Mammary epithelial cell (primary cell): Measurements from ENCODE around the gene SMAD5.

Source experiments
- EZH2 ChIP-seq: IDR thresholded peaks from 2 replicates; pipeline ENCODE4 v1.6.1; 2012; ENCODE audit warnings: low read length, inconsistent platforms, borderline replicate concordance
- TF ChIP-seq, protein P1 (sequence below), 2 donors: IDR thresholded peaks in 1 of 2; conservative IDR thresholded peaks in 1 of 2; 2 replicates each; pipeline ENCODE4 v1.5.1; 2011 to 2012; ENCODE audit warnings: inconsistent platforms in 2 of 2, low read length in 2 of 2, mild to moderate bottlenecking in 2 of 2, control low read depth in 1 of 2, low read depth in 1 of 2; ENCODE audit not compliant: insufficient read depth in 1 of 2; ENCODE audit errors: extremely low read depth in 1 of 2

DNA sequence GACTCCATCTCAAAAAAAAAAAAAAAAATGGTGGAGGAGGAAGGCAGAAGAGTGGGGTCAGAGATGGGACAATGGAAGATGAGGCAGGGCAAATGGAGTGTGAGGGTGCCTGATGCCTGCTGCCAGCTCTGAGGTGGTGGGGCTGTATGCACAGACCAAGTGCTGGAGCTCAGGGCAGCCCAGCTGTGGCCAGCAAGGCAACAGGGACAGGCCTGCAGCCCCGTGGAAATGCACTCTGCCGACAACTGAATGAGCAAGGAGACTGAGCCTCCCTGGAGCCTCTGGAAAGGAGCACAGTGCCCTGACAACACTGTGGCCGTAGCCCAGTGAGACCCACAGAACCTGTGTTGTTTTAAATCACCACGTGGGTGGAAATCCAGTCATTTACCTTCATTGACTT, 83.2 kb downstream of the SMAD5 start:
- TF ChIP-seq, protein P1, sequence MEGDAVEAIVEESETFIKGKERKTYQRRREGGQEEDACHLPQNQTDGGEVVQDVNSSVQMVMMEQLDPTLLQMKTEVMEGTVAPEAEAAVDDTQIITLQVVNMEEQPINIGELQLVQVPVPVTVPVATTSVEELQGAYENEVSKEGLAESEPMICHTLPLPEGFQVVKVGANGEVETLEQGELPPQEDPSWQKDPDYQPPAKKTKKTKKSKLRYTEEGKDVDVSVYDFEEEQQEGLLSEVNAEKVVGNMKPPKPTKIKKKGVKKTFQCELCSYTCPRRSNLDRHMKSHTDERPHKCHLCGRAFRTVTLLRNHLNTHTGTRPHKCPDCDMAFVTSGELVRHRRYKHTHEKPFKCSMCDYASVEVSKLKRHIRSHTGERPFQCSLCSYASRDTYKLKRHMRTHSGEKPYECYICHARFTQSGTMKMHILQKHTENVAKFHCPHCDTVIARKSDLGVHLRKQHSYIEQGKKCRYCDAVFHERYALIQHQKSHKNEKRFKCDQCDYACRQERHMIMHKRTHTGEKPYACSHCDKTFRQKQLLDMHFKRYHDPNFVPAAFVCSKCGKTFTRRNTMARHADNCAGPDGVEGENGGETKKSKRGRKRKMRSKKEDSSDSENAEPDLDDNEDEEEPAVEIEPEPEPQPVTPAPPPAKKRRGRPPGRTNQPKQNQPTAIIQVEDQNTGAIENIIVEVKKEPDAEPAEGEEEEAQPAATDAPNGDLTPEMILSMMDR (conservative IDR thresholded peaks at IDR 0.05 in 1 of 2, IDR thresholded peaks at IDR 0.05 in 1 of 2; ENCODE audit: extremely low read depth in 1 of 2, insufficient read depth in 1 of 2, low read depth in 1 of 2, low read length in 2 of 2), result no peak
- TF ChIP-seq EZH2, result no peak
